Measurements from ENCODE around the gene RBP3.

- TF ChIP-seq CTCF (IDR thresholded peaks at IDR 0.05 in 4 of 5, conservative IDR thresholded peaks at IDR 0.05 in 1 of 5) (no peak), POLR2A (IDR thresholded peaks at IDR 0.05) (no peak)
Observed at GRCh38 chr10:47350671-47351640, 2.8 kb downstream of the RBP3 start.

Data from gastrocnemius medialis (tissue), 4 donors.